HFF-Myc (cell line): ENCODE data around the gene APEX1.
"Not testable (repeated sequence)": the region's sequence is repeated elsewhere in the genome, so short reads cannot be mapped to it uniquely, and the experiment has no call there.

ENCODE experiments used
- DNase-seq: peaks from one replicate; pipeline ENCODE4 v3.0.0-alpha.2; 2011; ENCODE audit warnings: low read depth; ENCODE audit errors: extremely low read depth
- H3K4me3 ChIP-seq: replicated peaks from 2 replicates; pipeline ENCODE4 v1.5.1; 2011; ENCODE audit warnings: low read depth, mild to moderate bottlenecking, control low read depth, low read length
- TF ChIP-seq, protein P1 (sequence below): IDR thresholded peaks from 2 replicates; pipeline ENCODE4 v1.5.1; 2012; ENCODE audit warnings: mild to moderate bottlenecking, low read depth, low read length, control low read depth; ENCODE audit errors: missing control alignments

The APEX1 gene

GRCh38 chr14:20498622-20499021, 43.6 kb downstream of the APEX1 start:
- no peak overlapping the region for H3K4me3 ChIP-seq
- TF ChIP-seq, protein P1, sequence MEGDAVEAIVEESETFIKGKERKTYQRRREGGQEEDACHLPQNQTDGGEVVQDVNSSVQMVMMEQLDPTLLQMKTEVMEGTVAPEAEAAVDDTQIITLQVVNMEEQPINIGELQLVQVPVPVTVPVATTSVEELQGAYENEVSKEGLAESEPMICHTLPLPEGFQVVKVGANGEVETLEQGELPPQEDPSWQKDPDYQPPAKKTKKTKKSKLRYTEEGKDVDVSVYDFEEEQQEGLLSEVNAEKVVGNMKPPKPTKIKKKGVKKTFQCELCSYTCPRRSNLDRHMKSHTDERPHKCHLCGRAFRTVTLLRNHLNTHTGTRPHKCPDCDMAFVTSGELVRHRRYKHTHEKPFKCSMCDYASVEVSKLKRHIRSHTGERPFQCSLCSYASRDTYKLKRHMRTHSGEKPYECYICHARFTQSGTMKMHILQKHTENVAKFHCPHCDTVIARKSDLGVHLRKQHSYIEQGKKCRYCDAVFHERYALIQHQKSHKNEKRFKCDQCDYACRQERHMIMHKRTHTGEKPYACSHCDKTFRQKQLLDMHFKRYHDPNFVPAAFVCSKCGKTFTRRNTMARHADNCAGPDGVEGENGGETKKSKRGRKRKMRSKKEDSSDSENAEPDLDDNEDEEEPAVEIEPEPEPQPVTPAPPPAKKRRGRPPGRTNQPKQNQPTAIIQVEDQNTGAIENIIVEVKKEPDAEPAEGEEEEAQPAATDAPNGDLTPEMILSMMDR, result no peak
- no peak for DNase-seq

- no peak overlapping the region for H3K4me3 ChIP-seq
- TF ChIP-seq, protein P1, result no peak
- DNase-seq, result no peak
Observed at GRCh38 chr14:20499108-20499507, 44.1 kb downstream of the APEX1 start.

- DNase-seq, result no peak
- TF ChIP-seq, protein P1, result no peak
- H3K4me3 ChIP-seq, result no peak overlapping the region
Observed at GRCh38 chr14:20499881-20500280, 44.9 kb downstream of the APEX1 start.

DNA sequence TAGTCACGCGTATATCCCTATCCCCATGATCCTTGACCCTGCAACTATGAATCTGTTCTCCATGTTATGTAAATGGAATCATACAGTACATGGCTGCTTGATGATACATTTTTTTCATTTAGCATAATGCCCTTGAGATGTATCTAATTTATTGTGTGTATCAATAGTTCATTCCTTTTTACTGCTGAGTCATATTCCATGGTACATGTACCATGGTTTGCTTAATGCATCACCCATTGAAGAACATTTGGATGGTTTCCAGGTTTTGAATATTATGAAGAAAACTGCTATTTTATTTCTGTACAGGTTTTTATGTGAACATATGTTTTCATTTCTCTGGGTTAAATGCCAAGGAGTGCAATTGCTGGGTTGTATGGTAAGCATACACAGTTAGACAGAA, 46.3 kb downstream of the APEX1 start:
- TF ChIP-seq, protein P1, result no peak
- DNase-seq, result no peak
- H3K4me3 ChIP-seq, result no peak overlapping the region

- no peak overlapping the region for H3K4me3 ChIP-seq
- TF ChIP-seq, protein P1, result no peak
- no peak for DNase-seq
Observed at GRCh38 chr14:20503898-20504297, 48.9 kb downstream of the APEX1 start.

DNA sequence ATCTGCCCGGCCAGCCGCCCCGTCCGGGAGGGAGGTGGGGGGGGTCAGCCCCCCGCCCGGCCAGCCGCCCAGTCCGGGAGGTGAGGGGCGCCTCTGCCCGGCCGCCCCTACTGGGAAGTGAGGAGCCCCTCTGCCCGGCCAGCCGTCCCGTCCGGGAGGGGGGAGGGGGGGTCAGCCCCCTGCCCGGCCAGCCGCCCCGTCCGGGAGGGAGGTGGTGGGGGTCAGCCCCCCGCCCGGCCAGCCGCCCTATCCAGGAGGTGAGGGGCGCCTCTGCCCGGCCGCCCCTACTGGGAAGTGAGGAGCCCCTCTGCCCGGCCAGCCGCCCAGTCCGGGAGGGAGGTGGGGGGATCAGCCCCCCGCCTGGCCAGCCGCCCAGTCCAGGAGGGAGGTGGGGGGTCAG, 51.2 kb downstream of the APEX1 start:
- not testable (repeated sequence) for DNase-seq, H3K4me3 ChIP-seq

GRCh38 chr14:20506752-20507151, 51.7 kb downstream of the APEX1 start:
- not testable (repeated sequence) for DNase-seq, H3K4me3 ChIP-seq
